ENCODE measurements around the gene SLC22A23.
A peak's percentile ranks its signal among the peaks of the same experiment; 100 is the strongest.

The SLC22A23 gene

GRCh38 chr6:3360727-3361045 is 96.2 kb downstream of the SLC22A23 start:
- no peaks in the 10 kb centered on the region for H3K9me3 Mint-ChIP-seq
- H3K27me3 Mint-ChIP-seq (ENCODE audit: low read depth, poor library complexity), result peaks cover 5% of the 10 kb centered on the region
- H3K36me3 Mint-ChIP-seq (ENCODE audit: low read depth), result peaks cover 4% of the 10 kb centered on the region
- TF ChIP-seq, protein P1, sequence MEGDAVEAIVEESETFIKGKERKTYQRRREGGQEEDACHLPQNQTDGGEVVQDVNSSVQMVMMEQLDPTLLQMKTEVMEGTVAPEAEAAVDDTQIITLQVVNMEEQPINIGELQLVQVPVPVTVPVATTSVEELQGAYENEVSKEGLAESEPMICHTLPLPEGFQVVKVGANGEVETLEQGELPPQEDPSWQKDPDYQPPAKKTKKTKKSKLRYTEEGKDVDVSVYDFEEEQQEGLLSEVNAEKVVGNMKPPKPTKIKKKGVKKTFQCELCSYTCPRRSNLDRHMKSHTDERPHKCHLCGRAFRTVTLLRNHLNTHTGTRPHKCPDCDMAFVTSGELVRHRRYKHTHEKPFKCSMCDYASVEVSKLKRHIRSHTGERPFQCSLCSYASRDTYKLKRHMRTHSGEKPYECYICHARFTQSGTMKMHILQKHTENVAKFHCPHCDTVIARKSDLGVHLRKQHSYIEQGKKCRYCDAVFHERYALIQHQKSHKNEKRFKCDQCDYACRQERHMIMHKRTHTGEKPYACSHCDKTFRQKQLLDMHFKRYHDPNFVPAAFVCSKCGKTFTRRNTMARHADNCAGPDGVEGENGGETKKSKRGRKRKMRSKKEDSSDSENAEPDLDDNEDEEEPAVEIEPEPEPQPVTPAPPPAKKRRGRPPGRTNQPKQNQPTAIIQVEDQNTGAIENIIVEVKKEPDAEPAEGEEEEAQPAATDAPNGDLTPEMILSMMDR (IDR thresholded peaks at IDR 0.05), result no peak
- no peak overlapping the region for H3K4me3 Mint-ChIP-seq
- H3K27ac Mint-ChIP-seq, result no peak overlapping the region
- DNase-seq, result no peak
- peaks cover 96% of the 10 kb centered on the region for H3K4me1 Mint-ChIP-seq

DNA sequence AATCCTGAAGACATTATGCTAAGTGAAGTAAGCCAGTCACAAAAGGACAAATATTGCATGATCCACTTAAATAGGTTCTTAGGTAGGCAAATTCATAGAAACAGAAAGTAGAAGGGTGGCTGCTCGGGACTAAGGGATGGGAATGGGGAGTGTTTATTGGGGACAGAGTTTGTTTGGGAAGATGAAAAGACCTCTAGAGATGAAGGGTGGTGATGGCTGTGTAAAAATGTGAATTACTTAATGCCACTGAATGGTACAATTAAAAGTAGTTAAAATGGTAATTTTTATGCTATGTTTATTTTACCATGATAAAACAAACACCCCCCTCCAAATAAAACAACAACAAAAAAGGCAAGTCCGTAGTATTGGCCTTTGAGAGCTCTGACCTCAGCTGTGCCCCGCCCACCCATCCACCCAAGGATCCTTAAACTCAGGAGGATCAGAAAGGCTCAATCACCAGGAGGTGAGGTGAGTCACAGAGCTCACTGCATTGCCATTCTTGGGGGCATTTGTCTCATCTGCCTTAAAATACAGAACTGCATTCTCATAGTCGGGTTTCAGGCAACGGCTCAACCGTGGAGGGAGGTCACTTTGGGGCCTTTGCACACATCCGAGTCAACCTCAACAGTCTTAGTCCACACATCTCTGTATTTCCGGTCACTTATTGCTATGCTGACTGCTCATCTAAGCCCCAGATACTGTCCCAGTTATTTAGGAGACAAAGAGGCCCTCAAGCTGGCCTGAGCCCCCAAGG is 96.7 kb downstream of the SLC22A23 start:
- Mint-ChIP-seq H3K27ac (no peak overlapping the region), H3K4me3 (no peak overlapping the region), H3K9me3 (no peaks in the 10 kb centered on the region), H3K36me3 (ENCODE audit: low read depth) (peaks cover 4% of the 10 kb centered on the region), H3K4me1 (peaks cover 97% of the 10 kb centered on the region), H3K27me3 (ENCODE audit: low read depth, poor library complexity) (peaks cover 8% of the 10 kb centered on the region)
- TF ChIP-seq, protein P1 (IDR thresholded peaks at IDR 0.05), result no peak
- DNase-seq, result no peak

GRCh38 chr6:3359101-3359752 is 97.6 kb downstream of the SLC22A23 start:
- Mint-ChIP-seq H3K4me1 (peaks cover 97% of the 10 kb centered on the region), H3K27ac (no peak overlapping the region), H3K27me3 (ENCODE audit: low read depth, poor library complexity) (peaks cover 11% of the 10 kb centered on the region), H3K36me3 (ENCODE audit: low read depth) (peaks cover 4% of the 10 kb centered on the region), H3K4me3 (no peak overlapping the region), H3K9me3 (no peaks in the 10 kb centered on the region)
- DNase-seq, result no peak
- TF ChIP-seq, protein P1 (IDR thresholded peaks at IDR 0.05), result no peak

GRCh38 chr6:3358413-3359100 is 98.3 kb downstream of the SLC22A23 start:
- Mint-ChIP-seq H3K4me3 (no peak overlapping the region), H3K27me3 (ENCODE audit: low read depth, poor library complexity) (peaks cover 15% of the 10 kb centered on the region), H3K27ac (no peak overlapping the region), H3K36me3 (ENCODE audit: low read depth) (peaks cover 4% of the 10 kb centered on the region), H3K9me3 (no peaks in the 10 kb centered on the region), H3K4me1 (peaks cover 97% of the 10 kb centered on the region)
- no peak for DNase-seq
- TF ChIP-seq, protein P1 (IDR thresholded peaks at IDR 0.05), result no peak

GRCh38 chr6:3357678-3358077 is 99.2 kb downstream of the SLC22A23 start:
- peaks cover 4% of the 10 kb centered on the region for H3K36me3 Mint-ChIP-seq (ENCODE audit: low read depth)
- TF ChIP-seq, protein P1 (IDR thresholded peaks at IDR 0.05), result no peak
- H3K27me3 Mint-ChIP-seq (ENCODE audit: low read depth, poor library complexity), result peaks cover 12% of the 10 kb centered on the region
- peak overlapping the region; percentile 28 for H3K27ac Mint-ChIP-seq
- DNase-seq, result no peak
- peak overlapping the region; percentile 5 for H3K4me3 Mint-ChIP-seq
- no peaks in the 10 kb centered on the region for H3K9me3 Mint-ChIP-seq
- peaks cover 97% of the 10 kb centered on the region for H3K4me1 Mint-ChIP-seq
